Measurements from ENCODE around the gene OTOP2.

Gene OTOP2

DNA sequence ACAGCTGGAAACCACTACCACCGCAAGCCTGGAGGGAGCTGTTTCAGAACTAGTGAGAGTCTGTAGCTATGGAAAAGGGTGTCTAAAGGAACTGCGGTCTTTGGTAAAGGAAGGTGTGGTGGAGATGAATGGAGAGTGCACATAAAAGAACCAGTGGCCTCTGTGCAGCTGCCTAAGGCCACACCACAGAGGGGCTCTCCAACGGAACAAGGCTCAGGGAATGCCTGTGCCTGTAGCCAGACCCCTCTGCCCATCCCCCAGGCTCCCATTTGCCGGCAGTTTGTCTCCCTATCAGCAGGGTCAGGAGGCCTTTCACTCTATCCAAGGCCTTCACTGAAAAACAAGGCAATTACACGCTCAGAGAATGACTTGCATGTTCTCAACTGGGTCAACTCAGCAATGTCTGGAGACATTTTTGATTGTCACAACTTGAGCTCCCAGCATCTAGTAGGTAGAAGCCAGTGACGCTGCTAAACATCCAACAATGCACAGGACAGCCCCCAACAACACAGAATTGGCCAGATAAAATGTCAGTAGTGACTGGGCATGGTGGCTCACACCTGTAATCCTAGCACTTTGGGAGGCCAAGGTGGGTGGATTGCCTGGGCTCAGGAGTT, 48.0 kb upstream of the OTOP2 start:
- Histone ChIP-seq H3K9me3 (ENCODE audit: insufficient read depth, low read length) (no peaks in the 10 kb centered on the region), H3K4me2 (ENCODE audit: low read depth, low read length, poor library complexity, severe bottlenecking) (no peak overlapping the region), H3K27ac (ENCODE audit: low read depth, low read length) (no peak overlapping the region), H3K9me2 (replicated peaks; ENCODE audit: insufficient read depth, low read length) (no peaks in the 10 kb centered on the region), H3F3A (ENCODE audit: insufficient read depth) (no peaks in the 10 kb centered on the region; the same call in 1 of the 2 replicates), H3K79me2 (ENCODE audit: insufficient read depth, low read length) (no peaks in the 10 kb centered on the region), H3K4me3 (ENCODE audit: insufficient read depth, low read length, poor library complexity, severe bottlenecking) (no peak overlapping the region), H3K36me3 (ENCODE audit: low read length) (no peaks in the 10 kb centered on the region), H3K27me3 (ENCODE audit: low read length) (no peaks in the 10 kb centered on the region), H2AFZ (ENCODE audit: low read depth, low read length, severe bottlenecking) (no peak overlapping the region), H3K9ac (ENCODE audit: low read length) (no peak overlapping the region), H4K20me1 (ENCODE audit: low read depth, low read length) (no peaks in the 10 kb centered on the region)
- no peak for TF ChIP-seq EZH2phosphoT487 (conservative IDR thresholded peaks at IDR 0.05; ENCODE audit: low read length)
- TF ChIP-seq, protein P1, sequence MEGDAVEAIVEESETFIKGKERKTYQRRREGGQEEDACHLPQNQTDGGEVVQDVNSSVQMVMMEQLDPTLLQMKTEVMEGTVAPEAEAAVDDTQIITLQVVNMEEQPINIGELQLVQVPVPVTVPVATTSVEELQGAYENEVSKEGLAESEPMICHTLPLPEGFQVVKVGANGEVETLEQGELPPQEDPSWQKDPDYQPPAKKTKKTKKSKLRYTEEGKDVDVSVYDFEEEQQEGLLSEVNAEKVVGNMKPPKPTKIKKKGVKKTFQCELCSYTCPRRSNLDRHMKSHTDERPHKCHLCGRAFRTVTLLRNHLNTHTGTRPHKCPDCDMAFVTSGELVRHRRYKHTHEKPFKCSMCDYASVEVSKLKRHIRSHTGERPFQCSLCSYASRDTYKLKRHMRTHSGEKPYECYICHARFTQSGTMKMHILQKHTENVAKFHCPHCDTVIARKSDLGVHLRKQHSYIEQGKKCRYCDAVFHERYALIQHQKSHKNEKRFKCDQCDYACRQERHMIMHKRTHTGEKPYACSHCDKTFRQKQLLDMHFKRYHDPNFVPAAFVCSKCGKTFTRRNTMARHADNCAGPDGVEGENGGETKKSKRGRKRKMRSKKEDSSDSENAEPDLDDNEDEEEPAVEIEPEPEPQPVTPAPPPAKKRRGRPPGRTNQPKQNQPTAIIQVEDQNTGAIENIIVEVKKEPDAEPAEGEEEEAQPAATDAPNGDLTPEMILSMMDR (IDR thresholded peaks at IDR 0.05; ENCODE audit: insufficient read depth, low read length, poor library complexity, severe bottlenecking): no peak

DNA sequence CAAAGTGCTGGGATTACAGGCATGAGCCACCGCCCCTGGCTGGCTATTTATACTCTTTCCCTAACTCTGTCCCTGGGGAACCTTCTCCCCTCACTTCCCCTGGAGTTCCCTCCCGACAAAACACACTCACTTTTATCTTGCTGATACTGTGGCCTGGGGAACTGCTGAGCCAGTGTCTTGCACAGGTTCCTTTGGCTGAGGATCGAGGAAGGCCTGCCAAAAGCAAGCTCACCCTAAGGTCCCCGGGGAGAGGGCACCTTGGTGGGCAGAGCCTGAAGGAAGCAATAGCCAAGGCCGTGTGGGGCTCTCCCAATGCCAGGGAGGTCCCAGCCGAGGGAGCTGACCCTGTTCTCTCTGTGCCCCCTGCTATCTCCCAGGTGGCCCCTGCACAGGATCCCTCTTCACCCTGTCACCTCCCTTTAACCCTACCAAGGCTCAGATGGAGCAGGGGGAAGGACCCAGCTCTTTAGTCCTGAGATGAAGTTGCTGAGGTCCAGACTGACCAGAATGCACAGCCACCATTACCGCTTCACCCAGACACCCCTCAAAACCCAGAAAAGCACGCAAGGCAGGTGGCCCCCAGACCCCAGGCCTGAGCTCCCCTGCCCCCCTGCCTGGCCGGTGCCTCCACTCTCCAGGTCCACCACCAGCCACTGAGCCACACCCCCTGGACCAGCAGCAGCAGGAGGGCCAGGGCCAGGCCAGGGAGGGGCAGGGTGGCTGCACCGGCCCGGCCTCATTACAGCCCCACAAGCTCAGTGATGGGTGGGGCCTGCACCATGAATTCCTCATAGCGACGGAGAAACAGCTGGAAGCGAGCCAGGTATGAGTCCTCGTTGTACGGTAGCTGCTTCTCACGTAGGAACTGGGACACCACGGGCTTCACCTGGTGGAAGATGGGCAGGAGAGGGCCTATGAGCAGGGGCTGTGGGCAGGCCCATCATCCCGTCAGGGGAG, 46.2 kb upstream of the OTOP2 start:
- Histone ChIP-seq H2AFZ (ENCODE audit: low read depth, low read length, severe bottlenecking) (no peak overlapping the region), H3K27ac (ENCODE audit: low read depth, low read length) (no peak overlapping the region), H3K4me2 (ENCODE audit: low read depth, low read length, poor library complexity, severe bottlenecking) (no peak overlapping the region), H3K9me3 (ENCODE audit: insufficient read depth, low read length) (no peaks in the 10 kb centered on the region), H3K4me3 (ENCODE audit: insufficient read depth, low read length, poor library complexity, severe bottlenecking) (no peak overlapping the region), H4K20me1 (ENCODE audit: low read depth, low read length) (no peaks in the 10 kb centered on the region), H3K9ac (ENCODE audit: low read length) (no peak overlapping the region), H3K79me2 (ENCODE audit: insufficient read depth, low read length) (no peaks in the 10 kb centered on the region), H3K36me3 (ENCODE audit: low read length) (no peaks in the 10 kb centered on the region), H3F3A (ENCODE audit: insufficient read depth) (no peaks in the 10 kb centered on the region; the same call in 1 of the 2 replicates), H3K9me2 (replicated peaks; ENCODE audit: insufficient read depth, low read length) (no peaks in the 10 kb centered on the region), H3K27me3 (ENCODE audit: low read length) (no peaks in the 10 kb centered on the region)
- TF ChIP-seq EZH2phosphoT487 (conservative IDR thresholded peaks at IDR 0.05; ENCODE audit: low read length): no peak
- TF ChIP-seq, protein P1 (IDR thresholded peaks at IDR 0.05; ENCODE audit: insufficient read depth, low read length, poor library complexity, severe bottlenecking): no peak

DNA sequence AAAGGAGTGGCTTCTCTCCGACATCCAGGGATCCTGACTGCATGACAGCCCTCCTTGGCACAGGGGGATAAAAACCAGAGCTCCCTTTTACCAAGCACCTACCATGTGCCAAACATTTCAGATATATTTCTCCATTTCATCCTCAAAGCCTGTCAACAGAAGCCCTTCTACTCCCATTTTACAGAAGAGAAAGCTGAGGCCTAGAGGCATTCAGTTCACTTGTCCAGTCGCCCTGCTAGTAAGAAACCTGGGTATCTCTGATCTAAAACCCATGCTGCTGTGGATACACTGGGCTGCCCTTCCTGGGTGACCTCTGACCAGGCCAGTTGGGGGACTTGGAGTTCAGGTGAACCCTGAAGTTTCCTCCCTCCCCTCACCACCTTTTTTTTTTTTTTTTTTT, 45.4 kb upstream of the OTOP2 start:
- no peak overlapping the region for H3K27ac ChIP-seq (ENCODE audit: low read depth, low read length)
- H3F3A ChIP-seq (ENCODE audit: insufficient read depth): no peaks in the 10 kb centered on the region; the same call in 1 of the 2 replicates
- H3K4me3 ChIP-seq (ENCODE audit: insufficient read depth, low read length, poor library complexity, severe bottlenecking): no peak overlapping the region
- H3K4me2 ChIP-seq (ENCODE audit: low read depth, low read length, poor library complexity, severe bottlenecking): no peak overlapping the region
- H3K9ac ChIP-seq (ENCODE audit: low read length): no peak overlapping the region
- no peaks in the 10 kb centered on the region for H4K20me1 ChIP-seq (ENCODE audit: low read depth, low read length)
- no peaks in the 10 kb centered on the region for H3K79me2 ChIP-seq (ENCODE audit: insufficient read depth, low read length)
- H2AFZ ChIP-seq (ENCODE audit: low read depth, low read length, severe bottlenecking): no peak overlapping the region
- H3K36me3 ChIP-seq (ENCODE audit: low read length): no peaks in the 10 kb centered on the region
- H3K9me2 ChIP-seq (replicated peaks; ENCODE audit: insufficient read depth, low read length): no peaks in the 10 kb centered on the region
- TF ChIP-seq EZH2phosphoT487 (conservative IDR thresholded peaks at IDR 0.05; ENCODE audit: low read length): no peak
- TF ChIP-seq, protein P1 (IDR thresholded peaks at IDR 0.05; ENCODE audit: insufficient read depth, low read length, poor library complexity, severe bottlenecking): no peak
- H3K27me3 ChIP-seq (ENCODE audit: low read length): no peaks in the 10 kb centered on the region
- H3K9me3 ChIP-seq (ENCODE audit: insufficient read depth, low read length): no peaks in the 10 kb centered on the region

All from SU-DHL-6 (cell line).